ENCODE data around the gene RAB36. TPM values are rescaled to one million over a fixed set of nuclear protein-coding genes. Genes with fewer than 3 reads are reported as not detected.

Gene RAB36
- total RNA-seq, 1 experiment from 2014 or later: 4.1 TPM

GRCh38 chr22:23203452-23204124 is 58.3 kb downstream of the RAB36 start:
- Histone ChIP-seq H3K27me3 (ENCODE audit: control insufficient read depth, insufficient read depth, low read length) (no peaks in the 10 kb centered on the region), H3K27ac (ENCODE audit: low read length) (no peak overlapping the region), H3K36me3 (ENCODE audit: control insufficient read depth, insufficient read depth, low read length) (no peaks in the 10 kb centered on the region), H3K4me3 (ENCODE audit: low read depth in 2 of 2, low read length in 2 of 2) (no peak overlapping the region), H3K9me3 (ENCODE audit: control insufficient read depth, insufficient read depth, low read depth, low read length) (no peaks in the 10 kb centered on the region), H3K4me1 (ENCODE audit: control insufficient read depth, insufficient read depth, low read length) (no peaks in the 10 kb centered on the region)
- no TSS peak for BruUV-seq (replicated peaks)
- TF ChIP-seq REST (IDR thresholded peaks at IDR 0.05; ENCODE audit: insufficient read depth in 1 of 2, low read depth in 2 of 2, low read length in 1 of 2): no peak
- no peak for TF ChIP-seq SIN3A (IDR thresholded peaks at IDR 0.05; ENCODE audit: borderline replicate concordance, insufficient read depth, low read depth, low read length)
- no peak for TF ChIP-seq TCF7L2 (IDR thresholded peaks at IDR 0.05; ENCODE audit: low read depth, low read length)
- no peak for TF ChIP-seq POLR2AphosphoS5 (IDR thresholded peaks at IDR 0.05; ENCODE audit: low read depth, low read length)
- TF ChIP-seq CTCF (IDR thresholded peaks at IDR 0.05): no peak
- ATAC-seq (no peak), DNase-seq (ENCODE audit: low read depth, low spot score) (no peak)
- ChIA-PET POLR2A (no interaction called here), CTCF (interaction anchor here (0.6 kb wide), 1 partner anchor 23 kb away, joined by 4 read pairs; the partner anchor contains the start of gene BCR)
- in situ Hi-C loops (cut with HindIII; ENCODE audit: low pct_unique_long_range_greater_than_20kb, low sequenced_read_pairs) (no loop called here), intact Hi-C loops (cut with micrococcal nuclease; ENCODE audit: unreplicated experiment) (no loop called here)

- CTCF ChIA-PET: interaction anchor here (0.6 kb wide), 1 partner anchor 24 kb away, joined by 4 read pairs; the partner anchor contains the start of gene BCR
- in situ Hi-C loops (cut with HindIII; ENCODE audit: low pct_unique_long_range_greater_than_20kb, low sequenced_read_pairs): no loop called here
Measured at GRCh38 chr22:23204125-23204488, 58.8 kb downstream of the RAB36 start.

More at GRCh38 chr22:23204125-23204488, 58.8 kb downstream of the RAB36 start:
- no peak for TF ChIP-seq SIN3A (IDR thresholded peaks at IDR 0.05; ENCODE audit: borderline replicate concordance, insufficient read depth, low read depth, low read length)
- no peak for TF ChIP-seq CTCF (IDR thresholded peaks at IDR 0.05)
- TF ChIP-seq POLR2AphosphoS5 (IDR thresholded peaks at IDR 0.05; ENCODE audit: low read depth, low read length): no peak
- TF ChIP-seq REST (IDR thresholded peaks at IDR 0.05; ENCODE audit: insufficient read depth in 1 of 2, low read depth in 2 of 2, low read length in 1 of 2): no peak
- TF ChIP-seq TCF7L2 (IDR thresholded peaks at IDR 0.05; ENCODE audit: low read depth, low read length): no peak
- no peaks in the 10 kb centered on the region for H3K9me3 ChIP-seq (ENCODE audit: control insufficient read depth, insufficient read depth, low read depth, low read length)
- POLR2A ChIA-PET: no interaction called here
- intact Hi-C loops (cut with micrococcal nuclease; ENCODE audit: unreplicated experiment): no loop called here
- ATAC-seq (no peak), DNase-seq (ENCODE audit: low read depth, low spot score) (no peak)
- no TSS peak for BruUV-seq (replicated peaks)
- H3K36me3 ChIP-seq (ENCODE audit: control insufficient read depth, insufficient read depth, low read length): no peaks in the 10 kb centered on the region
- no peak overlapping the region for H3K4me3 ChIP-seq (ENCODE audit: low read depth in 2 of 2, low read length in 2 of 2)
- H3K4me1 ChIP-seq (ENCODE audit: control insufficient read depth, insufficient read depth, low read length): no peaks in the 10 kb centered on the region
- no peak overlapping the region for H3K27ac ChIP-seq (ENCODE audit: low read length)
- H3K27me3 ChIP-seq (ENCODE audit: control insufficient read depth, insufficient read depth, low read length): no peaks in the 10 kb centered on the region

Measured in Panc1 (cell line).